G401 (cell line): ENCODE data around the gene HTR2B. TPM values are rescaled to one million over a fixed set of nuclear protein-coding genes. Genes with fewer than 3 reads are reported as not detected.

ENCODE experiments used
- DNase-seq: peaks from one replicate; pipeline ENCODE4 v3.0.0-alpha.2; 2015; ENCODE audit warnings: low spot score
- in situ Hi-C: cut with HindIII; loops from 2 replicates; pipeline ENCODE4 v1.10.0; 2016; ENCODE audit warnings: low sequenced_read_pairs, mixed read lengths
- total RNA-seq: library from RNA; depleted of rRNA; stranded (reverse); fragments of >200 nt; shearing (Covaris generic); gene quantifications from 2 replicates; pipeline ENCODE4 v1.2.3, GENCODE V29; 2014

The HTR2B gene
- total RNA-seq, 1 experiment from 2014 or later = 5.4 TPM

GRCh38 chr2:231138699-231139098 lies 13.9 kb upstream of the HTR2B start:
- DNase-seq = no peak
- in situ Hi-C loops = no loop called here

GRCh38 chr2:231134910-231135655 lies 10.2 kb upstream of the HTR2B start:
- in situ Hi-C loops = no loop called here
- no peak for DNase-seq

- in situ Hi-C loops = no loop called here
- no peak for DNase-seq
Observed at GRCh38 chr2:231133365-231134099, 8.7 kb upstream of the HTR2B start.

DNA sequence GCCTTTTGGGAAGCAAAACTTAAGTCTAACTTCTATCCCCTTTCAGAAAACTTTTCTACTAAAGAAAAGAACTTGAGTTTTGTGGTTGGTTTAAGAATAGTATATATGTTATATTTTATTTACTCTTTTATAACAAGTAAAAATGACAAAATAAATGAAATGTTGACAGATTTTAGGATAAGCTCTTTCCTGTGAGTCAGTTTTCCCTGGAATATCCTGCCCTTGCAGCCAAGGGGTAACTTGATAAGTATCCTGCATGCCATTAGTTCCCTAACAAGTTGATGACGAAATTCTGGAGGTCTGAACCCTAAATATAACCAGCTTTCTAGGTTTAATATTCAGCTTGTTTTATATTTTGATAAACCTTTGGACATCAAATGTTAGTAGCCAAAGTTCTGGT lies 7.3 kb upstream of the HTR2B start:
- DNase-seq = no peak
- in situ Hi-C loops = no loop called here

DNA sequence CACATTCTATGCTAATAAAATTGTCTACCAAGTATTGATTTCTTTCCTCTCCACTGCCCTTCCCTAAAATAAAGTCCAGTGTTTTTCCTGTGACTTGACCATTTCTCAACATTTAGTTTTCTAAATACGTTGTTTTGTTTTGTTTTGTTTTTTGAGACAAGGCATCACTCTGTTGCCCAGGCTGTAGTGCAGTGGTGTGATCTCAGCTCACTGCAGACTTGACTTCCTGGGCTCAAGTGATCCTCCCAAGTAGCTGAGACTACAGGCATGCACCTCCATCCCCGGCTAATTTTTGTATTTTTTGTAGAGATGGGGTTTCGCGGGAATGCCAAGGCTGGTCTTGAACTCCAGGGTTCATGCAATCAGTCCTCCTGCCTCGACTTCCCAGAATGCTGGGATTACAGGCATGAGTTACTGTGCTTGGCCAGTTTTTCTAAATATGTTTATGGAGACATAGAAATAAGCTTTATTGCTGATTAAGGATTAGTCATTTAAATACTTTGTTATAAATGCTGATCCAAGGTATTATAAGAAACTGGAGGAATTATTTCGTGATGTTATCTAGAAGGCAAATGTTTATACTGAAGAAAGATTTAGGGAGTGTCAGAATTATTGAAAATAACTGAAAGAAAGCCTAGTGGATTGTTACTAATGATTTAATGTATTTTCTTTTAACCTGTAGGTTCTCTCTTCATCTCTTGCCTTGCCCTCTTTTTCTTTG lies 5.7 kb upstream of the HTR2B start:
- in situ Hi-C loops = no loop called here
- no peak for DNase-seq

- no peak for DNase-seq
- in situ Hi-C loops = no loop called here
Observed at GRCh38 chr2:231129216-231129615, 4.4 kb upstream of the HTR2B start.

DNA sequence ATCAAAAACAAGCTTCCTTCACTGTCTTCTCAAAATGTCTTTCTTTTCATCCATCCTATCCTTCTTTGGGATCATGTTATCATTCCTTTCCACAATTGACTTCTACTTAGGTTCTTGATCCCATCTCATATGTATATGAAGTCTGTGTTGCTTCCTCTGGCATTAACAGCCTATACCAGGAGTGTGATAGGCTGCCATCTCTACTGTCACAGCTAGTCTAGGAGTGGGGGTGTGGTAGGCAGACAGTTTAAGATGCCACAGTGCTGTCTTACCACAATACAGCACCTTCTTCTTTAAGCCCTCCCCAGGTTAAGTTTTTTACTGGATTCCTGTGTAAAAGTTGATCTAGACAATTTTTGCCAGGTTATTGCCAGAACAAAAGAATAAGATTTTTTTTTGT lies 3.7 kb upstream of the HTR2B start:
- in situ Hi-C loops = no loop called here
- DNase-seq = no peak

DNA sequence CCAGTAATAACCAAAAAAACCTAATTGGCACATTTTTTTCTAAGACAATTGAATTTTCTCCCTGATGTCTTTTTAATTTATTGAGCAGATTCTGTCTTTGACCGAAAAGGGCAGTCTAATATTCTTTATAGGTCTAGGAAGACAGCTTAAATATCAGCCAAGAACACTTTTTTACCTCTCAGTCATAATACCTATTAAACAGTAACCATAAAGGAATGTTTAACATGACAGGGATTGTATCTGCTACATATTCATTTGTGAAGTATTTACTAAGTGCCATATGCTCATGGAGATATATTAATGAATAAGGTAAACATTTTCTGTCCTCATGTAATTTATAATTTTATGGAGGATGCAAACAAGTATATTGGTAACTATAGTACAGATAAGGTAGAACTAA lies 3.1 kb upstream of the HTR2B start:
- in situ Hi-C loops = no loop called here
- no peak for DNase-seq

DNA sequence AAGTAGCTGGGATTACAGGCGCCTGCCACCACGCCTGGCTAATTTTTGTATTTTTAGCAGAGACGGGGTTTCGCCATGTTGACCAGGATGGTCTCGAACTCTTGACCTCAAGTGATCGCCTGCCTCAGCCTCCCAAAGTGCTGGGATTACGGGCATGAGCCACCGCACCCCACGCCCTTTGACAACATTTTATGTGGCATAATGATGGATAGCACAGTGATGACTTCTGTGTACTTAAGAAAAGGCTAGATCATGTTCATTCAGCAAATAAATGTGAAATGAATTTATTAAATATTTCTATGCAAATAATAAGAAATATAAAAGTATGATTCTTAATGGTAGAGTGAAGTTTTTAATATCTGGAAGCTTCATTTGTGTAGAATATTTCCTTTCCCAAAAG lies 2.6 kb upstream of the HTR2B start:
- DNase-seq = no peak
- in situ Hi-C loops = no loop called here

GRCh38 chr2:231126123-231126522 lies 1.3 kb upstream of the HTR2B start:
- DNase-seq = no peak
- in situ Hi-C loops = no loop called here

- DNase-seq = no peak
- in situ Hi-C loops = no loop called here
Observed at GRCh38 chr2:231123362-231123898, 1.4 kb downstream of the HTR2B start.

- in situ Hi-C loops = no loop called here
- no peak for DNase-seq
Observed at GRCh38 chr2:231118614-231118942, 6.3 kb downstream of the HTR2B start.

GRCh38 chr2:231117922-231118613 lies 6.8 kb downstream of the HTR2B start:
- no peak for DNase-seq
- in situ Hi-C loops = no loop called here

- DNase-seq = no peak
- in situ Hi-C loops = no loop called here
Observed at GRCh38 chr2:231117148-231117547, 7.7 kb downstream of the HTR2B start.

DNA sequence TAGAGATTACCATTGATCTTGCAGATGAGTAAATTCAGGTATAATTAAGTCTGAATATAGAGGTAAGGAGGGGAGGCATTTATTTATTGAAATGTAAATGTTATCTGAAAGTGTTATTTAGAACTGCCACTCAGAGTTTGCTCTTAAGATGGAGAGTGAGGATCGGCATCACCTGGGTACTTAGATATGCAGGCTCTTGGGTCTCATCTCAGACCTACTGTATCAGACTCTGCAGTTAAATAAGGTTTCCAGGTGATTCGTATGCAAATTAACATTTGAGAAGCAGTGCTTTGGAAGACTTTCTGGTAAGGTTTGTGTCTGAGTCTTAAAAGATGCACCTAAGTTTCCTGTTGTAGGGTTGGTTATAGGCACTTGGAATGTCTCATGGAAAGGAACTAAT lies 9.2 kb downstream of the HTR2B start:
- in situ Hi-C loops = no loop called here
- DNase-seq = no peak

- DNase-seq = no peak
Observed at GRCh38 chr2:231113489-231113888, 11.4 kb downstream of the HTR2B start.

DNA sequence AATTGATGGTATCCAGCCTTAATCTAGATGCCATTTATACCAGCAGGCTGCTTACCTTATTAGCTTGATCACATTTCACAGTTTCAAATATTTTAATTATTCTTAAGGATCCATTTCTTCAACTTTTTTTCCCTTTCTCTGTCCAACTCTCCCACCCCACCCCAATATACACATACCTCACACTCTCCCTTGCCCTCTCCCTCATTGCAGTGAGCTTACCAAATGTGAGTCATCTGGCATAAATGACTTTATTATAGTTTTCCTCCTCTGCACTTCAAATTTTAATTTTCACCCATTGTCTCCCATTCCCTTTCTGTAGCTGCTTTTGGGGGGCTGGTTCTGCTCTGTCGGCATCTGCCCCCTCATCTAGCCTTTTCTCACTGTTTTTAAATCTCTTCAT lies 12.9 kb downstream of the HTR2B start:
- in situ Hi-C loops = no loop called here
- DNase-seq = no peak

More at GRCh38 chr2:231113489-231113888, 11.4 kb downstream of the HTR2B start:
- in situ Hi-C loops = no loop called here

GRCh38 chr2:231110551-231110950 lies 14.3 kb downstream of the HTR2B start:
- DNase-seq = no peak
- in situ Hi-C loops = no loop called here

- in situ Hi-C loops = no loop called here
- DNase-seq = peak; percentile 76
Observed at GRCh38 chr2:231104115-231104713, 20.6 kb downstream of the HTR2B start.
